ENCODE results near the gene LIN7B. TPM values are rescaled to one million over a fixed set of nuclear protein-coding genes. Genes with fewer than 3 reads are reported as not detected.
A peak's percentile ranks its signal among the peaks of the same experiment; 100 is the strongest.

Gene LIN7B
- total and polyA plus RNA-seq, 4 experiments from 2014 or later, result 4.4 to 18.6 (median 11.5) TPM

DNA sequence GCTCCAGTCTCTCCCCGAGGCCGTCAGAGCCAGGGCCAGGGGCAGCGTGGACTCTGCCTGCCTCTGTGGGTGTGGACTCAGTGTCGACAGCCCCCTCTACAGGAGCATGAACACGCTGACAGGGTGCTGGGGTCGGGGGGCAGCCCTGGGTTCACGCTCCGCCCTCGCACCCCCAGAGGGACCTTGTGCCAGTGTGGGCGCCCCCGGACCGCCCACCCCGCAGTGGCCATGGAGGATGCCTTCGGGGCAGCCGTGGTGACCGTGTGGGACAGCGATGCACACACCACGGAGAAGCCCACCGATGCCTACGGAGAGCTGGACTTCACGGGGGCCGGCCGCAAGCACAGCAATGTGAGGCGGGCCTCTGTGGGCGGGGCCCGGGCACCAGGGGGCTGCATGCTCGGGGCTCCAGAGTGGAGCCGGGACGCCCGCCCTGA lies 51.7 kb downstream of the LIN7B start:
- no peaks in the 10 kb centered on the region for H3K4me1 Mint-ChIP-seq
- DNase-seq, result no peak

DNA sequence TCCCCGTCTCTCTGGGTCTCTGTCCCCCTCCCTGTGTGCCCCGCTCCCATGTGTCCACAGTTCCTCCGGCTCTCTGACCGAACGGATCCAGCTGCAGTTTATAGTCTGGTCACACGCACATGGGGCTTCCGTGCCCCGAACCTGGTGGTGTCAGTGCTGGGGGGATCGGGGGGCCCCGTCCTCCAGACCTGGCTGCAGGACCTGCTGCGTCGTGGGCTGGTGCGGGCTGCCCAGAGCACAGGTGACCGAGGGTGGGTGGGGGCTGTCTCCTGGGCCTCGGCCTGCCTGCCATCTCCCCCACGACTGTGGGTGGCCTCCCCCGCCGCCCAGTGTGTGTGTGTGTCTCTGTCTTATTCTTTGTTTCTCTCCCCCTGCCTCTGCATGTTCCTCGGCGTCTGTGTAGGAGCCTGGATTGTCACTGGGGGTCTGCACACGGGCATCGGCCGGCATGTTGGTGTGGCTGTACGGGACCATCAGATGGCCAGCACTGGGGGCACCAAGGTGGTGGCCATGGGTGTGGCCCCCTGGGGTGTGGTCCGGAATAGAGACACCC lies 53.8 kb downstream of the LIN7B start:
- peak overlapping the region in 1 of 8 donors; percentile 26 for H3K4me3 Mint-ChIP-seq
- Histone ChIP-seq H3K27ac (ENCODE audit: low read depth, low read length) (no peak overlapping the region), H3K36me3 (ENCODE audit: insufficient read depth, low read length) (no peaks in the 10 kb centered on the region), H3K4me1 (ENCODE audit: insufficient read depth, low read length) (no peaks in the 10 kb centered on the region), H3K9me3 (ENCODE audit: control insufficient read depth in 1 of 2, low read length in 2 of 2) (no peaks in the 10 kb centered on the region), H3K4me3 (ENCODE audit: low read length in 2 of 2) (no peak overlapping the region), H3K27me3 (ENCODE audit: insufficient read depth, low read length) (no peaks in the 10 kb centered on the region)
- intact Hi-C loops (cut with micrococcal nuclease), result no loop called here
- no peaks in the 10 kb centered on the region for H3K36me3 Mint-ChIP-seq
- ChIA-PET CTCF (ENCODE audit: partially characterized antibody) (no interaction called here), POLR2A (ENCODE audit: partially characterized antibody) (no interaction called here)
- no peak overlapping the region for H3K27ac Mint-ChIP-seq
- H3K27me3 Mint-ChIP-seq, result peaks cover 5 to 13% of the 10 kb centered on the region in 2 donors
- H3K4me1 Mint-ChIP-seq, result no peaks in the 10 kb centered on the region
- no peak for DNase-seq
- H3K9me3 Mint-ChIP-seq, result peaks cover 0 to 2% (median 0%) of the 10 kb centered on the region in 8 donors

More for the DNA sequence above, 51.7 kb downstream of the LIN7B start:
- no peaks in the 10 kb centered on the region for H3K9me3 ChIP-seq (ENCODE audit: control insufficient read depth in 1 of 2, low read length in 2 of 2)
- no peak overlapping the region for H3K27ac ChIP-seq (ENCODE audit: low read depth, low read length)
- Mint-ChIP-seq H3K9me3 (peaks cover 0 to 2% (median 0%) of the 10 kb centered on the region in 8 donors), H3K4me3 (no peak overlapping the region), H3K36me3 (no peaks in the 10 kb centered on the region), H3K27me3 (peaks cover 11 to 15% of the 10 kb centered on the region in 2 donors), H3K27ac (no peak overlapping the region)
- ChIA-PET CTCF (ENCODE audit: partially characterized antibody) (no interaction called here), POLR2A (ENCODE audit: partially characterized antibody) (no interaction called here)
- no peaks in the 10 kb centered on the region for H3K4me1 ChIP-seq (ENCODE audit: insufficient read depth, low read length)
- H3K4me3 ChIP-seq (ENCODE audit: low read length in 2 of 2), result no peak overlapping the region
- intact Hi-C loops (cut with micrococcal nuclease), result no loop called here
- H3K36me3 ChIP-seq (ENCODE audit: insufficient read depth, low read length), result no peaks in the 10 kb centered on the region
- H3K27me3 ChIP-seq (ENCODE audit: insufficient read depth, low read length), result no peaks in the 10 kb centered on the region

Other genes starting within 250 kb of the LIN7B start
- gene PLEKHA4, start 245.8 kb upstream of the LIN7B start, total RNA-seq, result 1 to 10 TPM; 2.8 to 6.6 TPM
- 1 to 10 TPM; 2.3 to 7.5 TPM for gene PLEKHA4, start 245.8 kb upstream of the LIN7B start, polyA plus RNA-seq
- 10 to 100 TPM; 67.0 to 69.8 TPM for gene PPP1R15A, start 241.9 kb upstream of the LIN7B start, total RNA-seq
- gene PPP1R15A, start 241.9 kb upstream of the LIN7B start, polyA plus RNA-seq, result 10 to 100 TPM; 79.6 to 83.3 TPM
- not detected for gene TULP2, start 215.6 kb upstream of the LIN7B start, total RNA-seq
- not detected for gene TULP2, start 215.6 kb upstream of the LIN7B start, polyA plus RNA-seq
- gene NUCB1, start 214.1 kb upstream of the LIN7B start, total RNA-seq, result 100 to 1,000 TPM; 132 to 145 TPM
- 100 to 1,000 TPM in 1 of 2 donors, 10 to 100 TPM in 1; 65.3 to 126 TPM for gene NUCB1, start 214.1 kb upstream of the LIN7B start, polyA plus RNA-seq
- 1 to 10 TPM; 1.2 to 1.6 TPM for gene DHDH, start 180.7 kb upstream of the LIN7B start, total RNA-seq
- 1 to 10 TPM in 1 of 2 donors, under 1 TPM in 1; 0.60 to 1.2 TPM for gene DHDH, start 180.7 kb upstream of the LIN7B start, polyA plus RNA-seq
- gene BAX, start 159.5 kb upstream of the LIN7B start, total RNA-seq, result 100 to 1,000 TPM; 173 to 183 TPM
- gene BAX, start 159.5 kb upstream of the LIN7B start, polyA plus RNA-seq, result 10 to 100 TPM; 56.5 to 66.8 TPM
- gene FTL, start 149.1 kb upstream of the LIN7B start, total RNA-seq, result 1,000 to 10,000 TPM; 1,304 to 1,371 TPM
- gene FTL, start 149.1 kb upstream of the LIN7B start, polyA plus RNA-seq, result 1,000 to 10,000 TPM; 3,537 to 4,474 TPM
- 10 to 100 TPM; 56.2 to 56.4 TPM for gene GYS1, start 121.1 kb upstream of the LIN7B start, total RNA-seq
- gene GYS1, start 121.1 kb upstream of the LIN7B start, polyA plus RNA-seq, result 10 to 100 TPM; 30.6 to 31.4 TPM
- gene RUVBL2, start 120.5 kb upstream of the LIN7B start, total RNA-seq, result 10 to 100 TPM; 27.9 to 28.5 TPM
- gene RUVBL2, start 120.5 kb upstream of the LIN7B start, polyA plus RNA-seq, result 10 to 100 TPM; 48.6 to 51.9 TPM
- gene LHB, start 97.3 kb upstream of the LIN7B start, total RNA-seq, result not detected
- gene LHB, start 97.3 kb upstream of the LIN7B start, polyA plus RNA-seq, result under 1 TPM in 1 of 2 donors, not detected in 1; 0.49 TPM
- not detected for gene CGB3, start 90.0 kb upstream of the LIN7B start, total RNA-seq
- gene CGB3, start 90.0 kb upstream of the LIN7B start, polyA plus RNA-seq, result not detected
- gene CGB2, start 82.5 kb upstream of the LIN7B start, total RNA-seq, result not detected
- gene CGB2, start 82.5 kb upstream of the LIN7B start, polyA plus RNA-seq, result not detected
- not detected for gene CGB1, start 77.5 kb upstream of the LIN7B start, total RNA-seq
- not detected for gene CGB1, start 77.5 kb upstream of the LIN7B start, polyA plus RNA-seq
- not detected for gene CGB5, start 70.5 kb upstream of the LIN7B start, total RNA-seq
- gene CGB5, start 70.5 kb upstream of the LIN7B start, polyA plus RNA-seq, result not detected
- not detected for gene CGB8, start 65.3 kb upstream of the LIN7B start, total RNA-seq
- not detected for gene CGB8, start 65.3 kb upstream of the LIN7B start, polyA plus RNA-seq
- gene CGB7, start 56.6 kb upstream of the LIN7B start, total RNA-seq, result not detected
- not detected for gene CGB7, start 56.6 kb upstream of the LIN7B start, polyA plus RNA-seq
- not detected for gene NTF4, start 49.6 kb upstream of the LIN7B start, total RNA-seq
- not detected for gene NTF4, start 49.6 kb upstream of the LIN7B start, polyA plus RNA-seq
- gene KCNA7, start 41.7 kb upstream of the LIN7B start, total RNA-seq, result not detected
- gene KCNA7, start 41.7 kb upstream of the LIN7B start, polyA plus RNA-seq, result not detected
- 100 to 1,000 TPM; 675 to 689 TPM for gene SNRNP70, start 28.9 kb upstream of the LIN7B start, total RNA-seq
- 10 to 100 TPM; 31.5 to 55.2 TPM for gene SNRNP70, start 28.9 kb upstream of the LIN7B start, polyA plus RNA-seq
- gene C19orf73, start 4.8 kb downstream of the LIN7B start, total RNA-seq, result 1 to 10 TPM; 1.7 to 1.9 TPM
- gene C19orf73, start 4.8 kb downstream of the LIN7B start, polyA plus RNA-seq, result 1 to 10 TPM; 1.9 to 3.7 TPM
- 1 to 10 TPM; 4.0 to 4.5 TPM for gene PPFIA3, start 5.2 kb downstream of the LIN7B start, total RNA-seq
- under 1 TPM; 0.27 to 0.68 TPM for gene PPFIA3, start 5.2 kb downstream of the LIN7B start, polyA plus RNA-seq
- not detected for gene HRC, start 41.0 kb downstream of the LIN7B start, total RNA-seq
- gene HRC, start 41.0 kb downstream of the LIN7B start, polyA plus RNA-seq, result not detected
- gene TRPM4, start 43.4 kb downstream of the LIN7B start, total RNA-seq, result under 1 TPM in 1 of 2 experiments, not detected in 1; 0.41 TPM
- not detected for gene TRPM4, start 43.4 kb downstream of the LIN7B start, polyA plus RNA-seq
- gene SLC6A16, start 210.8 kb downstream of the LIN7B start, total RNA-seq, result 1 to 10 TPM; 4.3 to 5.1 TPM
- gene SLC6A16, start 210.8 kb downstream of the LIN7B start, polyA plus RNA-seq, result 1 to 10 TPM; 1.1 to 1.8 TPM
- gene CD37, start 221.0 kb downstream of the LIN7B start, total RNA-seq, result 100 to 1,000 TPM; 330 to 347 TPM
- gene CD37, start 221.0 kb downstream of the LIN7B start, polyA plus RNA-seq, result 100 to 1,000 TPM; 109 to 192 TPM
- gene TEAD2, start 248.0 kb downstream of the LIN7B start, total RNA-seq, result not detected
- gene TEAD2, start 248.0 kb downstream of the LIN7B start, polyA plus RNA-seq, result not detected
- not detected for gene DKKL1, start 249.5 kb downstream of the LIN7B start, total RNA-seq
- gene DKKL1, start 249.5 kb downstream of the LIN7B start, polyA plus RNA-seq, result not detected